Measurements from ENCODE around the gene NKAIN4.
A peak's percentile ranks its signal among the peaks of the same experiment; 100 is the strongest.

GRCh38 chr20:63290677-63291472 lies 36.6 kb upstream of the NKAIN4 start:
- TF ChIP-seq CTCF (IDR thresholded peaks at IDR 0.05; ENCODE audit: poor library complexity) (peak; percentile 65), EZH2 (IDR thresholded peaks at IDR 0.05; ENCODE audit: borderline replicate concordance) (no peak)
